Activated T-cell treated with anti-CD3 and anti-CD28 coated beads, Interleukin-2, amount 50 U/mL, for 4 hours (primary cell): ENCODE results near the gene FICD. TPM values are rescaled to one million over a fixed set of nuclear protein-coding genes. Genes with fewer than 3 reads are reported as not detected.
A peak's percentile ranks its signal among the peaks of the same experiment; 100 is the strongest.
"Not testable (repeated sequence)": the region's sequence is repeated elsewhere in the genome, so short reads cannot be mapped to it uniquely, and the experiment has no call there.

Source experiments
- ATAC-seq, 2 donors: fragments of 200-7000 bp; cut with Tn5 transposase; one replicate each; pipeline ENCODE4 v1.10.0; 2021
- DNase-seq: peaks from one replicate; pipeline ENCODE4 v3.0.0-alpha.2; 2020
- H3K27me3 Mint-ChIP-seq: one replicate; pipeline ENCODE4 v1.8.0; 2021; ENCODE audit warnings: low read depth, mixed read lengths
- H3K36me3 Mint-ChIP-seq: one replicate; pipeline ENCODE4 v1.8.0; 2022; ENCODE audit warnings: mixed read lengths; ENCODE audit not compliant: insufficient read depth
- H3K4me1 Mint-ChIP-seq: one replicate; pipeline ENCODE4 v1.8.0; 2021; ENCODE audit warnings: low read depth, mixed read lengths
- H3K4me3 Mint-ChIP-seq: one replicate; pipeline ENCODE4 v1.8.0; 2021; ENCODE audit warnings: mild to moderate bottlenecking, moderate library complexity, mixed read lengths
- H3K9me3 Mint-ChIP-seq: one replicate; pipeline ENCODE4 v1.8.0; 2021; ENCODE audit warnings: mixed read lengths
- total RNA-seq, 3 donors: library from RNA; stranded (reverse); gene quantifications; one replicate each; pipeline ENCODE4 v1.2.1, GENCODE V29; 2021

FICD gene
- total RNA-seq, 3 donors from 2014 or later: 6.2 to 9.2 (median 6.9) TPM

GRCh38 chr12:108538616-108539195, 23.6 kb downstream of the FICD start:
- H3K9me3 Mint-ChIP-seq: no peaks in the 10 kb centered on the region
- peaks cover 13% of the 10 kb centered on the region for H3K4me1 Mint-ChIP-seq
- no peak overlapping the region for H3K4me3 Mint-ChIP-seq
- no peak for ATAC-seq
- peaks cover 47% of the 10 kb centered on the region for H3K36me3 Mint-ChIP-seq
- DNase-seq: no peak
- H3K27me3 Mint-ChIP-seq: no peaks in the 10 kb centered on the region

GRCh38 chr12:108542320-108542719, 27.2 kb downstream of the FICD start:
- Mint-ChIP-seq H3K9me3 (no peaks in the 10 kb centered on the region), H3K27me3 (no peaks in the 10 kb centered on the region), H3K4me1 (peaks cover 16% of the 10 kb centered on the region), H3K36me3 (peaks cover 39% of the 10 kb centered on the region), H3K4me3 (no peak overlapping the region)
- DNase-seq (no peak), ATAC-seq (no peak)

GRCh38 chr12:108543652-108544051, 28.6 kb downstream of the FICD start:
- ATAC-seq: no peak
- no peak overlapping the region for H3K4me3 Mint-ChIP-seq
- H3K27me3 Mint-ChIP-seq: no peaks in the 10 kb centered on the region
- DNase-seq: no peak
- H3K4me1 Mint-ChIP-seq: peaks cover 15% of the 10 kb centered on the region
- H3K9me3 Mint-ChIP-seq: no peaks in the 10 kb centered on the region
- H3K36me3 Mint-ChIP-seq: peaks cover 38% of the 10 kb centered on the region

- ATAC-seq (no peak), DNase-seq (no peak)
- Mint-ChIP-seq H3K4me3 (no peak overlapping the region), H3K4me1 (peaks cover 28% of the 10 kb centered on the region), H3K27me3 (no peaks in the 10 kb centered on the region), H3K36me3 (peaks cover 39% of the 10 kb centered on the region), H3K9me3 (no peaks in the 10 kb centered on the region)
Observed at GRCh38 chr12:108547686-108548085, 32.6 kb downstream of the FICD start.

- Mint-ChIP-seq H3K4me1 (peaks cover 41% of the 10 kb centered on the region), H3K27me3 (no peaks in the 10 kb centered on the region), H3K4me3 (no peak overlapping the region), H3K36me3 (peaks cover 29% of the 10 kb centered on the region), H3K9me3 (no peaks in the 10 kb centered on the region)
- no peak for DNase-seq
- ATAC-seq: no peak
Observed at GRCh38 chr12:108548954-108549521, 34.0 kb downstream of the FICD start.

GRCh38 chr12:108551535-108551934, 36.5 kb downstream of the FICD start:
- ATAC-seq (no peak), DNase-seq (no peak)
- Mint-ChIP-seq H3K9me3 (no peaks in the 10 kb centered on the region), H3K4me1 (peaks cover 57% of the 10 kb centered on the region), H3K4me3 (peak overlapping the region; percentile 22), H3K36me3 (peaks cover 25% of the 10 kb centered on the region), H3K27me3 (no peaks in the 10 kb centered on the region)

GRCh38 chr12:108553799-108554198, 38.7 kb downstream of the FICD start:
- H3K4me1 Mint-ChIP-seq: peaks cover 77% of the 10 kb centered on the region
- ATAC-seq (no peak), DNase-seq (no peak)
- H3K9me3 Mint-ChIP-seq: no peaks in the 10 kb centered on the region
- H3K4me3 Mint-ChIP-seq: no peak overlapping the region
- no peaks in the 10 kb centered on the region for H3K27me3 Mint-ChIP-seq
- H3K36me3 Mint-ChIP-seq: peaks cover 23% of the 10 kb centered on the region

- DNase-seq, H3K4me3 Mint-ChIP-seq, ATAC-seq, H3K27me3 Mint-ChIP-seq, H3K9me3 Mint-ChIP-seq: not testable (repeated sequence)
- H3K36me3 Mint-ChIP-seq: peaks cover 22% of the 10 kb centered on the region
- H3K4me1 Mint-ChIP-seq: peaks cover 86% of the 10 kb centered on the region
Observed at GRCh38 chr12:108555383-108555782, 40.3 kb downstream of the FICD start.

- H3K4me1 Mint-ChIP-seq: peaks cover 65% of the 10 kb centered on the region
- DNase-seq: no peak
- H3K9me3 Mint-ChIP-seq: no peaks in the 10 kb centered on the region
- H3K27me3 Mint-ChIP-seq: no peaks in the 10 kb centered on the region
- H3K4me3 Mint-ChIP-seq: peak overlapping the region; percentile 98
- no peak for ATAC-seq
- peaks cover 19% of the 10 kb centered on the region for H3K36me3 Mint-ChIP-seq
Observed at GRCh38 chr12:108559007-108559655, 44.1 kb downstream of the FICD start.

- no peak for DNase-seq
Observed at GRCh38 chr12:108559748-108560147, 44.7 kb downstream of the FICD start.

GRCh38 chr12:108560321-108560721, 45.2 kb downstream of the FICD start:
- Mint-ChIP-seq H3K4me1 (peaks cover 61% of the 10 kb centered on the region), H3K9me3 (no peaks in the 10 kb centered on the region), H3K27me3 (no peaks in the 10 kb centered on the region), H3K36me3 (peaks cover 21% of the 10 kb centered on the region), H3K4me3 (peak overlapping the region; percentile 98)
- ATAC-seq (no peak), DNase-seq (no peak)

More at GRCh38 chr12:108559748-108560147, 44.7 kb downstream of the FICD start:
- Mint-ChIP-seq H3K4me3 (peak overlapping the region; percentile 98), H3K27me3 (no peaks in the 10 kb centered on the region), H3K36me3 (peaks cover 21% of the 10 kb centered on the region), H3K4me1 (peaks cover 66% of the 10 kb centered on the region), H3K9me3 (no peaks in the 10 kb centered on the region)
- no peak for ATAC-seq

GRCh38 chr12:108560752-108561719, 46.0 kb downstream of the FICD start, which contains the start of gene SART3:
SART3 (minus strand) TSS chr12:108561173; CDS start chr12:108561154, 19 bp downstream.
- peaks cover 60% of the 10 kb centered on the region for H3K4me1 Mint-ChIP-seq
- DNase-seq (peak; percentile 72), ATAC-seq (peak; percentile 47 to 54)
- H3K4me3 Mint-ChIP-seq: peak within 1 kb of the TSS; percentile 98
- no peaks in the 10 kb centered on the region for H3K9me3 Mint-ChIP-seq
- peaks cover 21% of the 10 kb centered on the region for H3K36me3 Mint-ChIP-seq
- no peaks in the 10 kb centered on the region for H3K27me3 Mint-ChIP-seq

- no peaks in the 10 kb centered on the region for H3K27me3 Mint-ChIP-seq
- DNase-seq: no peak
- peak in 1 of 2 donors; percentile 0 for ATAC-seq
- H3K4me3 Mint-ChIP-seq: peak overlapping the region; percentile 98
- H3K4me1 Mint-ChIP-seq: peaks cover 58% of the 10 kb centered on the region
- peaks cover 21% of the 10 kb centered on the region for H3K36me3 Mint-ChIP-seq
- no peaks in the 10 kb centered on the region for H3K9me3 Mint-ChIP-seq
Observed at GRCh38 chr12:108561852-108562347, 46.8 kb downstream of the FICD start.
